NCI-H1092 (cell line): ENCODE measurements around the gene ZNF274.
"Not testable (repeated sequence)": the region's sequence is repeated elsewhere in the genome, so short reads cannot be mapped to it uniquely, and the experiment has no call there.

Experiments
- DNase-seq: peaks from one replicate; lab custom pipeline; 2025; lab: John Stamatoyannopoulos, UW

The ZNF274 gene

DNA sequence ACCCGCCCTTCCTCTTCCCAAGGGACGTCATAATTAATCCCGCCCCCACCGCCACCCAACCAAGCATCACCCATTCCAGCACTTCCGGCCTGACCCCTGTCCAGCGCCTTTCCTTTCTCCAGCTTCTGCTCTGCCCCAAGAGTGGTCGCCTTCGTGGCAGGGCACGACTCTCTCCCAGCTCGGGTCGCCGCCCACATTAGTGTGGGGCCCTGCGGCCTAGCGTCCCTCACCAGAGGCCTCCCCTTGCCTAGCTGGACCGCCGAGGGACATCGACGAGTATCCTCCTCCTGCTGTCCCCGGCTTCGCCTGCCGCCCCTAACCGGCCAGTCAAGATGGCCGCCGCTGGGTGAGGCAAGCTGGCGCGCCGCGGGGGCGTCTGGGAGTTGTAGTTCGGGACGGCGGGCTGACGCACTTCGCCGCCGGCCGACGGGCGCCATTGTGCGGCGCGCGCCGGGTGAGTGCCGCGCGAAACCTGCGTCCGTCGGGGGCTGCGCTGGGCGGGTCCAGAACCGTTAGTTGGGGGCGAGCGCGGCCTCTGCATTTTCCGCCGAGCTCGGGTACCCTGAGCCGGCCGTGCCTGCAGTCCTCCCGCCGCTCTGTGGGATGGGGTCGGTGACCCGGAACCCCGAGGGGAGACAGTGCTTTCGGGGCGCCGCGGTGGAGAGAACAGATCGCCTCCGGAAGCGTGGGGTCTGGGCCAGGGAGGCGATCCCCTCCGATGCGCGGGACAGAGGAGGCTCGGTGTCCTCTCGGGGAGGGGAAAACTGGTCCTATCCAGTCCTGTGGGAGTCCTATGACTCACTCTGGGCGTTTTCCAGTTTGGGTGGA is at the start of gene ZNF274:
Gene ZNF274, plus strand, starts transcription at position 73 of the 828 bp plus-strand sequence. CDS start 905 bp downstream, outside the sequence.
- peak; percentile 66 for DNase-seq

DNA sequence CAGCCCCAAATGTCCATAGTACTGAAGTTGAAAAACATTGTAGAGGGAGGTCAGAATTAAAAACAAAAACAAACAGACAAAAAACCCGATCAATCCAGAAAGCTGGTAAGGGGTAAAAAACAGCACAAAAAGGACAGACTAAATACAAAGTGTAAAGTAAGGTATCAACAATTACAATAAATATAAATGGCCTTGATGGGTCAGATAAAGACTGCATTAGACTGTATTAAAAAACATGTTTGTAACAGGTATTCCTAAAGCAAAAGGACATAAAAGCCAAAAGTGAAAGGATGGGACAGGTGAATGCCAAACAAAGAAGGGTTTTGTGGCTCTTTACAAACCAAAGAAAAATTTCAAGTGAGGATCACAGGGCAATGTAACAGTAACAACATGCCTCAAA is 48.6 kb upstream of the ZNF274 start:
- no peak for DNase-seq

DNA sequence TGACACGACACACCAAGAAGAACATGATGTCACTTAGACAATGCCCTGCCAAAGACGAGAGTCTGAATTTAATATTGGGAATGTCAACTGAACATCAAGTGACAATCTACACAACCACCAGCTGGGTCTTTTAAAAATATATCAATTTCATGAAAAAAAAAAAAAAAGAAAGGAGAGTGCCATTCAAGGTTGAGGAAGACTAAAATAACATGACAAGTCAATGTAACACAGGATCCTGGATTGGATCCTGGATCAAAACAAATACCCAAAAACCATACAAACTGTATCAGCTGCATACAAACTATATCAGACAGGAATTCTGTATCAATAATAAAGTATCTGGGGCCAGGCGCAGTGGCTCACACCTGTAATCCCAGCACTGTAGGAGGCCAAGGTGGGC is 37.0 kb upstream of the ZNF274 start:
- DNase-seq, result no peak

DNA sequence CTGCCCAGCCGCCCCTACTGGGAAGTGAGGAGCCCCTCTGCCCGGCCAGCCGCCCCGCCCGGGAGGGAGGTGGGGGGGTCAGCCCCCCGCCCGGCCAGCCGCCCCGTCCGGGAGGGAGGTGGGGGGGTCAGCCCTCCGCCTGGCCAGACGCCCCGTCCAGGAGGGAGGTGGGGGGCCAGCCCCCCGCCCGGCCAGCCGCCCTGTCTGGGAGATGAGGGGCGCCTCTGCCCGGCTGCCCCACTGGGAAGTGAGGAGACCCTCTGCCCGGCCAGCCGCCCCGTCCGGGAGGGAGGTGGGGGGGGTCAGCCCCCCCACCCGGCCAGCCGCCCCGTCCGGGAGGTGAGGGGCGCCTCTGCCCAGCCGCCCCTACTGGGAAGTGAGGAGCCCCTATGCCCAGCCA is 35.4 kb upstream of the ZNF274 start:
- DNase-seq, result not testable (repeated sequence)

DNA sequence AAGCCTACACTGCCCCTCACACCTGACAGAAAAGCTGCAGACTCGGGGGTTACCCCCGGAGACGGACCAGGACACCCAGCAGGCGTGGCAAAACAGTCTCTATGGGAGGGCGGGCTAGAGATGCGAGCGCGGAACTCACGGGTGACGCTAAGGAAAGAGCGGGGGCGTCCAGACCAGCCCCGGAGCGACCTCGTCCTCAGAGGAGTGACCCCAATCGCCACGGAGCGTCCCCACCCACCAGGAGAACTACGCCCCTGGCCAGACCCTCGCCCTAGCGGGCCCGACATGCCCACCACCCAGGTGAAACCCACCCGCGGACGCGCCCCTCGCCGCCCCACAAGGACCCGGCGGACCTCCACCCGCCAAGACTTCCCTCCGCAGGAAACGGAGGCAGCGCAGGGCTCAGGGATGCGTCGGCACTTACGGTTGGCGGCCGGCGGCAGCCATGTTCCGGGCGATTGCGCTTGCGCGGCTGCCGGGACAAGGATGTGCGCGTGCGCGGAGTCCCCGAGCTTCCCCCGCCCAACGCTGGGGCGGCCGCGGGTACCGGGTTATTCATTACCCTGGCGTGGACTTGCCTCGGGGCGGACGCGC is 32.4 kb upstream of the ZNF274 start, which contains the start of gene ZNF329:
Gene ZNF329, minus strand, starts transcription at position 462 of the 594 bp plus-strand sequence. CDS start 21,286 bp downstream, outside the sequence.
- DNase-seq, result peak; percentile 65

DNA sequence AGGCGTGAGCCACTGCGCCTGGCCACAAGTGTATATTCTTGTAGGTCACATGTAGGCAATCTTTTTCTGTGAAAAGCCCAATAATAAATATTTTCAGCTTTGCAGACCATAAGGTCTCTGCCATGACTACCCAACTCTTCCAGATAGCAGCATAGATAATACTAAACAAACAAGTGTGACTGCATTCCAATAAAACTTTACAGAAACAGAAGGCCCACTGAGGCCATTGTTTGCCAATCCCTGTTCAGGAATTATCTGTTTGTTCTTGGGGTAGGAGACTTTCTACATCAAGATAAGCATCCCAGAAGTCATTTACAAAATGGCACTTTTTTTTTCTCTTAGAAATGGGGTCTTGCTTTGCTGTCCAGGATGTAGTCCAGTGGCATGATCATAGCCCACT is 29.5 kb upstream of the ZNF274 start:
- no peak for DNase-seq

DNA sequence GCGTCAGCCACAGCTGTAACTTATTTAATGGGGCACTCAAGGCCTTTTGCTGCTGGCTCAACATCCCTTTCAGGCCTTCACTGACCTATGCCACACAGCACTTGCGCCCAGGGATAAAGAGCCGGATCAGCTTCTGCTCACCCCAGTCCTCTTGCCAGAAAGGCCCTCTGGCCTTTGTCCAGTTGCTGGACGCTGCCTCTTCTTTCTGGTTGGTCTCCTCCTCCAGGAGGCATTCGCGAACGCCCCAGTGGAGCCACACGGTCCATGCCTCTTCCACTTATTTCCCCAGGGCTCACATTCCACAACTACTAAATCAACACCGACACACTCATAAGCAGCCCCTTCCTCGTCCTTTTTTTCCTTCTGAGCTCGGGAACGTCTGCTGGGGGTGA is 28.6 kb upstream of the ZNF274 start:
- no peak for DNase-seq

DNA sequence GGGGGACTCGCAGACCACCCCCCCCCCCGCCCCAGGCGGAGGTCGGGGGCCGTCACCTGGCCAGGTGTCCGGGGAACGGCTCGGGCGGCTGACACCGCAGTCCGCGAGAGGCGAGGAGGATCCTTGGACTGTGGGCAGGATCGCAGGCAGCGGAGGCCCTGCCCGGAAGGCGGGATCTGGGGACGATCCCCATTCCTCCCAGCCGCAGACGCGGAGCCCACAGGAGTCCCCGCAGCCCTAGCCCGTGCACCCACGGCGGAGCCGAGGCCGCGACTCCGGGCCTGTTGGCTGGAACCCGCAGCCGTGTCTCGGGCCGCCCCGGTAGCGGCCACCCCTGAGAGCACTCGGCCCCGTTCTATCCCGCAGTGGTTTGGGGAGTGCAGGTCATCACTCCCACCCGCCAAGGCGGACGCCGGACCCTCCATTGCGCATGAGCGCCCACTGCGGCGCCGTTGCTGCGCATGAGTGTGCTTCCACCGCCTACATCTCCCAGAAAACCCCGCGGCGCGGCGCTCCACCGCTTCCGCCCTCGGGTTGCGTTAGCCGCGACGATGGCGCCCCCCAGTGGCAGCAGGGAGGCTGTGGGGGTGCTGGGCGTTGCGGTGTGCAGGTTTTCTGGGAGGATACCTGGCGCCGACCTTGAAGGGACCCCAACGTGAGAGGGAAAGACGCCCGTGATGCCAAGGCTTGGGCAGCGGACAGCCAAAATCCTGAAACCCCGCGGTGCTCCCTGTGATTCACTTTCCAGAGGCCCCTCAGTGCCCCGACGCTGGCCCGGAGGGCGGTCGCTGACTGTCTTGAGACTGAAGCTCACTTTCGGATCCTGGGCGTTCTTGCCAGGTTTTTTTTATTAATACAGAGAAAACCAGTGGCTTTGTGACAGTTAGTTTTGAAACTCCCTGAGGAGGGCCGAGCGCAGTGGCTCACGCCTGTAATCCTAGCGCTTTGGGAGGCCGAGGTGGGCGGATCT is 27.9 kb upstream of the ZNF274 start:
- DNase-seq, result peak; percentile 77

DNA sequence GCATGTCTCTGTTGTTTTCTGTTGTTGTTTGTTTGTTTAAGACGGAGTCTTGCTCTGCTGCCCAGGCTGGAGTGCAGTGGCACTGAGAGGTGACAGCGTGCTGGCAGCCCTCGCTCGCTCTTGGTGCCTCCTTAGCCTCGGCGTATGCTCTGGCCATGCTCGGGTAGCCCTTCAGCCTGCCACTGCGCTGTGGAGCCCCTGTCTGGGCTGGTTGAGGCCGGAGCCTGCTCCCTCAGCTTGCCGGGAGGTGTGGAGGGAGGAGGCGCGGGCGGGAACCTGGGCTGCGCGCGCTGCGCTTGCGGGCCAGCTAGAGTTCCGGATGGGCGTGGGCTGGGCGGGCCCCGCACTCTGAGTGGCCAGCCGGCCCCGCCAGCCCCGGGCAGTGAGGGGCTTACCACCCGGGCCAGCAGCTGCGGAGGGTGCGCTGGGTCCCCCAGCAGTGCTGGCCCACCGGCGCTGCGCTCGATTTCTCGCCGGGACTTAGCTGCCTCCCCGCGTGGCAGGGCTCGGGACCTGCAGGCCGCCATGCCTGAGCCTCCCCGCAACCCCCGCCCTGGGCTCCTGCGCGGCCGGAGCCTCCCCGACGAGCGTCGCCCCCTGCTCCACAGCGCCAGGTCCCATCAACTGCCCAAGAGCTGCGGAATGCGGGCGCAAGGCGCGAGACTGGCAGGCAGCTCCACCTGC is 25.7 kb upstream of the ZNF274 start:
- no peak for DNase-seq

DNA sequence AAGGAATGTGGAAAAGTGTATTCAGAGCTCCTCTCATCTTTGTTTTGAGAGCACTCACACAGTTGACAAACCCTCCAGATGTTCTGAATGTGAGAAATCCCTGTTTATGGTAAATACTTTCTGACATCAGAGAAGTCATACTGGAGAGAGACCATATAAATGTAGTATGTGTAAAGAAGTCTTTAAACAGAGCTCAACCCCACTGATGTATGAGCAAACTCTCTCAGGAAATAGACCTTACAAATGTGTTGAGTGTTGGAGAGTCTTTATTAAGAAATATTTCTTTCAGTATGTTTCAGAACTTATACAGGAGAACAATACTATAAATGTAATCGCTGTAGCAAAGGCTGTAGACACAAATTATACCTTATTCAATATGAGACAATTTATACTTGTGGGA is 16.6 kb upstream of the ZNF274 start:
- DNase-seq, result no peak

DNA sequence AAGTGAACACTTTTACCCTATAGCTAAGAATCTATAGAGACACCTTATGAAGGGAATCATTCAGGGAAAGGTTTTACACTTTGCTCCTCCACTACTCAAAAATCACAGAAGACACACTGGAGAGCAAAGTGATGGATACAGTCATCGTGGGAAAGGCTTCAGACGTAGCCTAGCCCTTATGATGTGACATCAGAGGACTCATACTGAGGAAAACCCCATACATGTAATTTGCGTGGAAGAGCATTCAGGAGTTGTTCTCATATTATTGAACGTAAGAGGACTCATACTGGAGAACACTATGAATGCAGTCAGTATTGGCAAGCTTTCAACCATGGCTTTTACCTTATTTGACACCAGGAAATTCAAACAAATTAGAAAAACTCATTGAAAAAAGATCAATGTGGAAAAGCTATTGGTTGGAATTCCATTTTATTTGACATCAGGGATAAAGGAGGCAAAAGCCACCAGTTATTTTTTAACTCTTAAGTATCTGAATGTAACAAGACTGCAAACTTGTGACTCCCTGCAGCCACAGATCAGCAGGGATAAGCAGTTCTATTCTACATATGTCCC is 16.1 kb upstream of the ZNF274 start:
- DNase-seq, result no peak

DNA sequence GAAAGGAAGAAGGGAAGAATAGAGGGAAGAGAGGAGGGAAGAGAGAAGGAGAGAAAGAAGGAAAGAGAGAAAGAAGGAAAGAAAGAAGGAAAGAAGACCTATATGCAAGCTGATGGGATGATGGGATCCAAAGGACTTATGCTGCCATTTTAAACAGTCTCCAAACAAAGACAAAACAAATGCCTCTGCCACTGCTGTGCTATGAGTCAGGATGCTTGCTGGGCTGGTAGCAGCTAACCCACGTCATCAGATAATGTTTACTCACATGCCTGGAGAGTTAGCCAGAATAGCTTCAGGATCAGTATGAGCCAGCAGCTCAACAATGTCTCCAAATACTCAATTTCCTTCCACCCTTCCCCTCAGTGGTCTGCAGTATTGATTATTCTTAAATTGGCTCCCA is 12.0 kb upstream of the ZNF274 start:
- DNase-seq, result no peak

DNA sequence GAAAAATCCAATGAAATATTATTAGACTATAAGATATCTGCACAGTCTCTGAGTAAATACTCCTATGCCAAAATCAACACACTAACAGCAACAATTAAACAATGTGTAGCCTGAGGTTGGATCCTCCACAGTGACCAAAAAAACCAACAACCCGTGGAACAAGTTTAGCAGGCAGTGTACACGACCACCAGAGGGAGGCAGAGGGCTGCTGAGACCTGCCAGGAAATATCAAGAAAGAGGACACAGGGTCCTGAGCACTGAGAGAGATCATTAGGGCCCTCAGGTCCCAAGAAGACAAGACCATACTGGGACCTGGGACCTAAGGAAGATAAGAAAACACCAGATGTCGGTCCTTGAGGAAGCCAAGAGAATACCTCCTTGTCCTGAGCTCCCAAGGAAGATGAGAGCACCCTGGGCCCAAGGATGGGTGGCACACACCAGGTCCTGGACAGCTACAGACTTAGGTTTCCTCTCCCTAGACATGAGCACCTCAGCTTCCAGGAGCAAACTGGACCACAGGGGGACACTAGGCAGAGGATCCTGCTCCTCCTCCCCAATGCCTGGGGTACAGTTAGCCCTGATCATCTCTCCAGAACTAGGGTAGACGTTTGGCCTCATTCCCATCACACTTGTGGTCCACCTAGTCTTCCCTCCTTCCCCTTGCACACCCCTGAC is 822 bp upstream of the ZNF274 start:
- DNase-seq, result no peak

DNA sequence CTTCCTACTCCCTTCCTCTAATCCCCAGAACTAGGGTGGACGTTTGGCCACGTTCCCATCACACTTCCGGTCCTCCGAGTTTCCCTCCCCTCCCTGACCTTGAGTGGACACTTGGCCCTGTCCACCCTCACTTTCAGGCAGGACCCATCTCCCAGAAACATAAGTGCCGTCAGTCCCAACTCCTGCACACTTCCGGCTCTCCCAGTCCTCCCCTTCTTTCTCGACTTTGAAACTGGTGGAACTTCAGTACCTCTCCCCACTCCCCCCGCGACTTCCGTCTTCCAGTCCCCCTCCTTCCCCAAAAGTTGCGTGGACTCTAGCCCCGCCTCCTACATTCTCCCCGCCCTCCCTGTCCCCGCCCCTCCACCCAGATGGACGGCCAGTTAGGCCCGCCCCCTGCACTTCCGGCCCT is 278 bp upstream of the ZNF274 start:
- no peak for DNase-seq

DNA sequence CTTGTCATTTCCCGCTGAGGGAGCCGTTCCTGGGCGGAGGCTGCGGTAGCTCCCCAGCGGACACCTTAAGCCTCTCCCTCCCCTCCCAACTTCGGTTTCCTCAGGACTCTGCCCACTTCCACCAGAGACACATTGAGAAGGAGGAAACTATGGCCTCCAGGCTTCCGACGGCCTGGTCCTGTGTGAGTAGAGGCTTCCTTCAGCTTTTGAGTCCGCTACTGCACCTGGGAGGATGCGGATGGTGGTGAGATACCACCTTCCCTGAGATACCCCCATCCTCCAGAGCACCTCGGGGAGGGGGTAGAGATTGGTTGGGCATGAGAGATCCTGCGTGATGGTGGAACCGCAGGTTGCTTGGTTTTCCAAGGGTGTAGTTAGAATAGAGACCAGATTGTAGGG is 955 bp downstream of the ZNF274 start:
- DNase-seq, result no peak

DNA sequence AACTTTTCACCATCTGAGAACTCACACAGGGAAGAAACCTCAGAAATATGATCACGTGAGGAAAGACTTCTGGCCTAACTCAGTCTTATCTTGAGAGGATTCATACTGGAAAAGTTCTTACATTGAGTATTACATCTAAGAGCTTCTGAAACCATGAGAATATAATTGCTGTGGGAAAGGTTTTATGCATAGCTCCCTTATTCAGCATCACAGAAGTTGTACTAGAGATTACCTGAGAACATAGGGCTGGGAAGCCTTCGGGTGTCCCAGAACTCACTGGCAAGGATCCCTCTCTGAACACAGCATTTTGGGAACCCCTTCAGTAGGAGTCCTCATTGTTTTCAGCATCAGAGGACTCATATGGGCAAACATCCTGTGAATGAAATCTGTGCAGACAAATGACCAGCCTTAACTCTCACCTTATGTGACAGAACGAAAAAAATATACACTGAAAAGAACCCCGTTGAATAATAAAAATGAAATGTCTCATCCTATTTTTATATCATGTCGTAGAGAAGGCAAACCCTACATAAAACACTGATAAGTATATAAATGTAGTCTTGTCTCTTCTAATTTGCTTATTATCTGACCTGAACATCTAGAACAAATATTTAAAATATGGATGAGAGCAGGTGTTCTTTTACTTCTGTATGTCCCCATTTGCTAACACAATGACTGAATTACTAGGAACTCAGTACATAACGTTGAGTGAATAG is 14.2 kb downstream of the ZNF274 start:
- DNase-seq, result no peak

DNA sequence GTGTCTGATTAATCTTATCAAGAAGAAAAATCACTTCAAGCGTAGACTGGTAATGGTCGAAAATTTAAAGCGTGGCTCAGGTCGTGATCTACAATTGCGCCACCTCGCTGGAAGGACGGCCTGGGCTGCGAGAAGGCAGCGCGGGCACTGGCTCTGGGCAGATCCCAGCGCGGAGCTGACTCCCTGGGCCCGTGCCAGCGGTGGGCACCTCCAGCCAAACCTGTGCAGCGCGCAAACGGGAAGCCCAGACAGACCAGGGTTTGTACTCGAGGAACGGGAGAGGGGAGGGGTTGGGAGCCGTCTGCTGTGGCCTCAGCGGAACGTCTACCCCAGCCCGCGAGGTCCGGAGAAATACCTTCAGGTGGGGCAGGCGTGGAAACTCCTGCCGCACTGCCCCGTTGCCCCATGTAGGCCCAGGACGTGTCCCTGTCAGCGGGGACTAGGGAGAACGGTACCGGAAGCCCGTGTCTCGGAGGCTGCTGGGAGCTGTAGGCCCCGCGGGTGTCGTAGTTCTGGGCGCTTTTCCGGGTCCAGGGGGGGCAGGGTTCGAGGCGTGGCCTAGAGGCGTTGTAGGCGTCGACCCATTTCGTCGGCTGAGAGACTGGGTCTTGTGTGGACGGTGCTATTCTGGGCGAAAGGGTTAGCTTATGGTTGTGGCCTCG is 21.1 kb downstream of the ZNF274 start:
- DNase-seq, result no peak

DNA sequence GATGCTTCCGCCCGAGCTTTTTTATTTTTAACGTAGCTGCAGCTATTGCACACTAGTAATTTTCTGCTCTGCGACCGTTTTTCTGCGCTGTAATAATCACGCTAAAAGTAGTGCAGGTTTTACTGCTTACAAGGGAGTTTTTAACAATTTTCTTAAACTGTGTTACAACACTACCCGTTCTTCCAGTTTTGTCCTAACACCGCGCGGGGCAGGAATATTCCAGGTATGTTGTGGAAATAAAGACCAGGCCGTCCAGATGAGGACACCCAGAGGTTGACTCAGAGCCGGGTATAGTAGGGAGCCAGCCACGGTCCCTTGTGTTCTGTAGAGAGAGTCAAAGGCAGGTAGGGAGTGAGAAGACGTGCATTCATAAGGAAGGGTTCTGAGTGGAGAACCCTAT is 21.7 kb downstream of the ZNF274 start:
- no peak for DNase-seq

DNA sequence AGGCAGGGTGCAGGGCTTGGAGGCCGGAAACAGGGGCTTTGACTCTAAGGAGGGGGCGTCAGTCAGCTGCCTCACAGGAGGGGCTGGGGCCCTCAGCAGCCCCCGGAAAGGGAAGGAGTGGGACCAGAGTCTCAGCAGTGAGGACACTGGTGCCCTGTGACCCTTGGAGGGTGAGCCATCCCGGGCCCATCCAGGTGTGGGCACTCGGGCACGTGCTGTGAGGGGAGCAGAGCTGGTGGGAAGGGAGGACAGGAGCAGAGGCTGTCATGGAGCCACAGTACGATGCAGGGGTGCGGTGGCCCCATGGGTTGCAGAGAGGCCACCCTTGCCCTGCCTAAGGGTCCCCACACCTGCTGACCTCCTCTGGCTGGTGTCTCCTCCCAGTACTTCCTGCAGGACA is 26.7 kb downstream of the ZNF274 start:
- DNase-seq, result no peak
